ENCODE data around the gene PCDHB5.
"Not testable (repeated sequence)": the region's sequence is repeated elsewhere in the genome, so short reads cannot be mapped to it uniquely, and the experiment has no call there.

Gene PCDHB5

DNA sequence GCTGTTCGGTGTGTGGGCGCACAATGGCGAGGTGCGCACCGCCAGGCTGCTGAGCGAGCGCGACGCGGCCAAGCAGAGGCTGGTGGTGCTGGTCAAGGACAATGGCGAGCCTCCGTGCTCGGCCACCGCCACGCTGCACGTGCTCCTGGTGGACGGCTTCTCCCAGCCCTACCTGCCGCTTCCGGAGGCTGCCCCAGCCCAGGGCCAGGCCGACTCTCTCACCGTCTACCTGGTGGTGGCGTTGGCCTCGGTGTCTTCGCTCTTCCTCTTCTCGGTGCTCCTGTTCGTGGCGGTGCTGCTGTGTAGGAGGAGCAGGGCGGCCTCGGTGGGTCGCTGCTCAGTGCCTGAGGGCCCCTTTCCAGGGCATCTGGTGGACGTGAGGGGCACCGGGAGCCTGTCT, 44.9 kb downstream of the PCDHB5 start:
- WGBS, 2 experiments (ENCODE audit: insufficient coverage in 2 of 2) = 94 to 97% methylated on average over 9 to 10 of the region's 32 CpGs
- not testable (repeated sequence) for H3K4me3 ChIP-seq (ENCODE audit: extremely low read depth, insufficient read depth, low read length, poor library complexity, severe bottlenecking); H3K27ac ChIP-seq (ENCODE audit: low read depth, low read length, severe bottlenecking); H3K36me3 ChIP-seq (ENCODE audit: control insufficient read depth, insufficient read depth, low read length); H3K4me1 ChIP-seq (ENCODE audit: control insufficient read depth, insufficient read depth, low read length, poor library complexity, severe bottlenecking); H3K9me3 ChIP-seq (ENCODE audit: control insufficient read depth, low read length)

DNA sequence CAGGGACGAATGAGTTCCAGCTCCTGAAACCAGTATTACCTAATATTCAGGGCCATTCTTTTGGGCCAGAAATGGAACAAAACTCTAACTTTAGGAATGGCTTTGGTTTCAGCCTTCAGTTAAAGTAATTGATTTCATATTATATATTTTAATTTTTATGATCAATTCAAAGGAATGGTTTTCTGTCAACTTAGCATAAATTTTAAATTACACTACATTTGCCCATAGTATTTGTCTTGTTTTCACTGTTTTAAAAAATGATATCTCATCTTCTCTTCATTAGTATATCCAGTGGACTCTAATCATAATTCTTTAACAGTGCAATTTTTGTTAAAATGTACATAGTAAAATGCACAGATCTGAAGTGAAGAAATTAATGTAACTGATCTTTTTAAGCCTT, 45.3 kb downstream of the PCDHB5 start:
- no peaks in the 10 kb centered on the region for H3K4me1 ChIP-seq (ENCODE audit: control insufficient read depth, insufficient read depth, low read length, poor library complexity, severe bottlenecking)
- 100% methylated on average over 1 of the region's 1 CpG; no CpG with 5 or more reads in 1 of the 2 experiments for WGBS, 2 experiments (ENCODE audit: insufficient coverage in 2 of 2)
- no peak overlapping the region for H3K4me3 ChIP-seq (ENCODE audit: extremely low read depth, insufficient read depth, low read length, poor library complexity, severe bottlenecking)
- H3K27ac ChIP-seq (ENCODE audit: low read depth, low read length, severe bottlenecking) = no peak overlapping the region
- no peaks in the 10 kb centered on the region for H3K36me3 ChIP-seq (ENCODE audit: control insufficient read depth, insufficient read depth, low read length)
- no peaks in the 10 kb centered on the region for H3K9me3 ChIP-seq (ENCODE audit: control insufficient read depth, low read length)

- Histone ChIP-seq H3K4me3 (ENCODE audit: extremely low read depth, insufficient read depth, low read length, poor library complexity, severe bottlenecking) (peak within 1 kb of the TSS; percentile 12), H3K36me3 (ENCODE audit: control insufficient read depth, insufficient read depth, low read length) (no peaks in the 10 kb centered on the region), H3K4me1 (ENCODE audit: control insufficient read depth, insufficient read depth, low read length, poor library complexity, severe bottlenecking) (no peaks in the 10 kb centered on the region), H3K9me3 (ENCODE audit: control insufficient read depth, low read length) (no peaks in the 10 kb centered on the region), H3K27ac (ENCODE audit: low read depth, low read length, severe bottlenecking) (no peak within 1 kb of the TSS)
- 60% methylated on average over 13 of the region's 13 CpGs for WGBS, 2 experiments (ENCODE audit: insufficient coverage in 2 of 2)
These were observed 47.2 kb downstream of the PCDHB5 start, which contains the start of gene PCDHB16 for GRCh38 chr5:141182248-141182647. Gene PCDHB16 (plus strand): TSS chr5:141182387. CDS start chr5:141182560, 173 bp downstream.

GRCh38 chr5:141184117-141184855, 49.3 kb downstream of the PCDHB5 start:
- WGBS, 2 experiments (ENCODE audit: insufficient coverage in 2 of 2) = 89 to 93% methylated on average over 25 of the region's 69 CpGs

DNA sequence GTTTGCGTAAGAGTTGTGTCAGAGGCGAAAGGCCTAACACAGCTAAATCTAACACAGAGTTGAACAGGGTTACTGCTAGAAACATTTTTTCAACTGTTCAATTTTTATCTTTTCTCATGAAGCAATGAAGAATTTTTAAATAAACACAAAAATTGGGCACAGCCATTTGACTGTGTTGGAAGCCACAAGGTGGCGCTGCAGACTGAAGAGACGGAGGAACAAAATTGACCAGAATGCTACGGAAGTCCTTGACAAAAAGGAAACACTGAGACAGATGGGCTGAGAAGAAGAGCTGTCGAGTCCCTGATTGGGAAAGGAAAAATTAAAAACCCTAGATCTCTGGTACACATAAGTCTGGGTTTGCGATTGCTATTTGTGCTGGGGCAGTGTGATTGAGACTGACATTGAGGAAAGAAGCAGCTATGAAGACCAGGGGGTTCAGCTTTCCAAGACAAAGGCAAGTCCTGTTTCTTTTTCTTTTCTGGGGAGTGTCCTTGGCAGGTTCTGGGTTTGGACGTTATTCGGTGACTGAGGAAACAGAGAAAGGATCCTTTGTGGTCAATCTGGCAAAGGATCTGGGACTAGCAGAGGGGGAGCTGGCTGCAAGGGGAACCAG, 52.0 kb downstream of the PCDHB5 start, which contains the start of gene PCDHB9:
PCDHB9 (plus strand) TSS at position 265 of the 616 bp plus-strand sequence; CDS start at position 423, 158 bp downstream.
- Histone ChIP-seq H3K4me3 (ENCODE audit: extremely low read depth, insufficient read depth, low read length, poor library complexity, severe bottlenecking) (no peak within 1 kb of the TSS), H3K9me3 (ENCODE audit: control insufficient read depth, low read length) (no peaks in the 10 kb centered on the region), H3K27ac (ENCODE audit: low read depth, low read length, severe bottlenecking) (no peak within 1 kb of the TSS), H3K4me1 (ENCODE audit: control insufficient read depth, insufficient read depth, low read length, poor library complexity, severe bottlenecking) (no peaks in the 10 kb centered on the region), H3K36me3 (ENCODE audit: control insufficient read depth, insufficient read depth, low read length) (no peaks in the 10 kb centered on the region)
- 44 to 47% methylated on average over 5 to 7 of the region's 9 CpGs for WGBS, 2 experiments (ENCODE audit: insufficient coverage in 2 of 2)

More at GRCh38 chr5:141184117-141184855, 49.3 kb downstream of the PCDHB5 start:
- H3K9me3 ChIP-seq (ENCODE audit: control insufficient read depth, low read length); H3K4me3 ChIP-seq (ENCODE audit: extremely low read depth, insufficient read depth, low read length, poor library complexity, severe bottlenecking); H3K36me3 ChIP-seq (ENCODE audit: control insufficient read depth, insufficient read depth, low read length); H3K27ac ChIP-seq (ENCODE audit: low read depth, low read length, severe bottlenecking); H3K4me1 ChIP-seq (ENCODE audit: control insufficient read depth, insufficient read depth, low read length, poor library complexity, severe bottlenecking): not testable (repeated sequence)

Data from mesodermal cell (in vitro differentiated cells).